Activated naive CD8-positive, alpha-beta T cell (primary cell): ENCODE measurements around the gene ESYT3.

ENCODE experiments used
- H3K27ac Mint-ChIP-seq: one replicate; pipeline ENCODE4 v1.8.0; 2021; ENCODE audit warnings: mixed read lengths
- H3K27me3 Mint-ChIP-seq: one replicate; pipeline ENCODE4 v1.8.0; 2021; ENCODE audit warnings: mixed read lengths
- H3K36me3 Mint-ChIP-seq: one replicate; pipeline ENCODE4 v1.8.0; 2021; ENCODE audit warnings: mixed read lengths
- H3K4me1 Mint-ChIP-seq: one replicate; pipeline ENCODE4 v1.8.0; 2021; ENCODE audit warnings: low read depth, mixed read lengths
- H3K4me3 Mint-ChIP-seq: one replicate; pipeline ENCODE4 v1.8.0; 2021; ENCODE audit warnings: mild to moderate bottlenecking, mixed read lengths
- H3K9me3 Mint-ChIP-seq: one replicate; pipeline ENCODE4 v1.8.0; 2021; ENCODE audit warnings: low read depth, mixed read lengths

The ESYT3 gene

DNA sequence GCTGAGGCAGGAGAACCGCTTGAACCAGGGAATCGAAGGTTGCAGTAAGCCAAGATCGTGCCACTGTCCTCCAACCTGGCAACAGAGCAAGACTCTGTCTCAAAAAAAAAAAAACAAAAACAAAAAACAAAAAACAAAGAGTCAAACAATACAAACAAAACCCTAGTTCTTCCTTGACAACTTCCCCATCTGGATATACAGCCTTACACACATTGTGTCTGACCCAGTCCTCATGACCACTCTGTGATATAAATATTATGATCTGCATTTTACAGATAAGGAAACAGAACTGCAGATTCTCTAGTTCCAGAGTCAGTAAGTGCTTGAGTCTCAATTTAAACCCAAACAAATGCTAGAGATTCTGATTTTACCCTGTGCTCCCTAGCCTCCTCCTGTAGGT lies 4.8 kb upstream of the ESYT3 start:
- Mint-ChIP-seq H3K36me3 (no peaks in the 10 kb centered on the region), H3K9me3 (no peaks in the 10 kb centered on the region), H3K4me3 (no peak overlapping the region), H3K27ac (no peak overlapping the region), H3K27me3 (peaks cover 5% of the 10 kb centered on the region), H3K4me1 (peaks cover 5% of the 10 kb centered on the region)

DNA sequence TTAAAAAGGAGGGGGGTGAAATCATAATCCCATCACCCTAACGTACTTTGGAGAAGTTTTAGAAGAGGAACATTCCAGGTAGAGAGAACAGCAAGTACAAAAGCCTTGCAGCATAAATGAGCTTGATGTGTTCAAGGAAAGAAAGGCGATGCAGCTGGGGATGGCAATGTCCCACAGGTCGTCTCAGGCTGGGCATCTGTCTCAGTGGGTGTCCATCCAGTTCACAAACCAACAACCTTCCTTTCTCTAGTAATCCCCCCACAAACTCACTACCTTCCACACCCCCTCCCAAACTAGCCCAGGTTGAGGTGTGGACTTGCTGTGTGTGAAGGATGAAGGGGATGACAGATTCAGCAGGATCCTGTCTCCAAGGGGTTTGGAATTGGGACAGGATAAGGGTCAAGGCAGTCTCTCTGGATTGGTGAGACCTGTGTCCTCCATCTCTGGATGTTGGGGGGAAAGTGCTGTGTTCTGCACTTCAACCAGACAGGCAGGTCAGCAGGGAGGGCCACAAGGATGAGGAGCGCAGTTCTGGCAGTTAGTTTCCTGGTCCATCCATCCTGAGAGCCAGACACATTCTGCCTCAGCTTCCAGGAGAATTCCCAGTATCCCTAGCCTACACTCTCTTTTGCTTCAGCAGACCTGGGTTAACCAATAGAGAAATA lies 1.7 kb upstream of the ESYT3 start:
- no peaks in the 10 kb centered on the region for H3K9me3 Mint-ChIP-seq
- no peak overlapping the region for H3K27ac Mint-ChIP-seq
- peaks cover 12% of the 10 kb centered on the region for H3K4me1 Mint-ChIP-seq
- H3K27me3 Mint-ChIP-seq = peaks cover 8% of the 10 kb centered on the region
- no peaks in the 10 kb centered on the region for H3K36me3 Mint-ChIP-seq
- H3K4me3 Mint-ChIP-seq = no peak overlapping the region

DNA sequence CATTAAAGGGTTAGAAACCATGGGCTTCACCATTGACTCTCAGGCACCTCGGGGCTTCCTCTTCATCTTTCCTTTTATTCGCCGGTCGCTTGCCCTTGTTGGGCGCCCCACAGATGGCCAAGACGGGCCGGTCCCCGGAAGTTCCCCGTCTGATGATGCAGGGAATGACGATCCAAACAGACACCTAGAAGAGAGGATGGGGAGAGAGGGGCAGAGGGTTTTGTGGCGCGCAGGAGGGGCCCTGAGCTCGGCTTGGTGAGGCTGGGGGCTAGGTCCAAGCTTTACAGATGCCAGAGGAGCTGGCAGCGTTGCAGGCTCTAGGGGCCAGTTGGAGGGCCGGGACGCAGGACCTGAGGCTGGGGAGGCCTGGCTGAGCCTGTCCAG lies 532 bp upstream of the ESYT3 start:
- H3K27me3 Mint-ChIP-seq = peaks cover 8% of the 10 kb centered on the region
- peak overlapping the region; percentile 70 for H3K4me3 Mint-ChIP-seq
- no peak overlapping the region for H3K27ac Mint-ChIP-seq
- H3K9me3 Mint-ChIP-seq = no peaks in the 10 kb centered on the region
- no peaks in the 10 kb centered on the region for H3K36me3 Mint-ChIP-seq
- peaks cover 12% of the 10 kb centered on the region for H3K4me1 Mint-ChIP-seq

DNA sequence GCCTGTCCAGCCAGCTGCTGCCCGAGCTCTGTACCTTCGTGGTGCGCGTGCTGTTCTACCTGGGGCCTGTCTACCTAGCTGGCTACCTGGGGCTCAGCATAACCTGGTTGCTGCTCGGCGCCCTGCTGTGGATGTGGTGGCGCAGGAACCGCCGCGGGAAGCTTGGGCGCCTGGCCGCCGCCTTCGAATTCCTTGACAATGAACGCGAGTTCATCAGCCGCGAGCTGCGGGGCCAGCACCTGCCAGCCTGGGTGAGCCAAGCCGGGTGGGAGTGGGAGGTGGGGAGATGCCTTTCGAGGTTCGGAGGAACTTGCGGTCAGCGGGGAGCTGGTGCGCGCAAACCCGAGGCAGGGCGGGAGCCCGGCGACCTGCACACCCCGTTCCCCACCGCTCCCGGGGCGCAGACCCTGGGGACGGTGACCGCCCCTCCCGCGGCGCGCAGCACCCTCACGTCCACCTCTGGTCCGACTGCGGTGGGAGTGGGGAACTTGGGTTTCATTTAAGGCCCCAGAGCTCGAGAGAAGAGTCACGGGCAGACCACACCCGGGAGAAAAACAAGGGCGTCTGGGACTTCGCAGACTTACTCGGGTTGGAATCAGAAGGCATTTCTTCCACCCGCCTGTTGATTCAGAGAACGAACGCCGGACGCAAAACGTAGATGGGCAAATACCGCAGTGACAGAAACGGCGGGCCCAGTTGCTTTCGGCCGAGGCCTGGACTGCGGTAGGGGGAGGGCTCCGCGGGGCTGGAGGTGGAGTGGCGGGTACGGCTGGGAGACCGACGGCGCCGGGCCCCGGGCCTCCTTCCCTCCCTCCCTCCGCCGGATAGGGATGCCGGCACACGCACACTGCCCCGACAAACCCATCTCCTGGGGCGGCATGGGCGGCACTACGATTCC lies 708 bp downstream of the ESYT3 start:
- peaks cover 8% of the 10 kb centered on the region for H3K27me3 Mint-ChIP-seq
- H3K4me1 Mint-ChIP-seq = peaks cover 12% of the 10 kb centered on the region
- no peaks in the 10 kb centered on the region for H3K9me3 Mint-ChIP-seq
- H3K36me3 Mint-ChIP-seq = no peaks in the 10 kb centered on the region
- peak overlapping the region; percentile 78 for H3K4me3 Mint-ChIP-seq
- no peak overlapping the region for H3K27ac Mint-ChIP-seq

DNA sequence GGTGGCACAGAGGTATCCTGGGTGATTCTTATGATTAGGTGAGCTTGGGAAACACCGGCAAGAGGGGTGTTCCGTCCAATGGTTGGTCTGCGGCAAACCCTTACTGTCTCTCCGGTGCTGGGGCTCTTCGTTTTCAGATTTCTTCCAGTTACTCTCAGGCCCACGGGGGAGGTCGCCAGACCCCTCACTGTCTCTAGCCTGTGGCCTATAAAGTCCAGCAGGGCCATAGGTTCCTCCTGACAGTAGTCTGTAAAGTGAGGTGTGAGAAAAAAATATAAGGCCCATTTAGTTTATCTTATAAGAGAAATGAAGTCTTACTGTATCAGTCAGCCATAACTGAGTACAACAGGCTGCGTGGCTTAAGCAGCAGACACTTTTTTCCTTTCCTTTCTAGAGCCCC lies 1.4 kb downstream of the ESYT3 start:
- Mint-ChIP-seq H3K27ac (no peak overlapping the region), H3K27me3 (peaks cover 8% of the 10 kb centered on the region), H3K36me3 (no peaks in the 10 kb centered on the region), H3K9me3 (no peaks in the 10 kb centered on the region), H3K4me1 (peaks cover 12% of the 10 kb centered on the region), H3K4me3 (peak overlapping the region; percentile 78)

DNA sequence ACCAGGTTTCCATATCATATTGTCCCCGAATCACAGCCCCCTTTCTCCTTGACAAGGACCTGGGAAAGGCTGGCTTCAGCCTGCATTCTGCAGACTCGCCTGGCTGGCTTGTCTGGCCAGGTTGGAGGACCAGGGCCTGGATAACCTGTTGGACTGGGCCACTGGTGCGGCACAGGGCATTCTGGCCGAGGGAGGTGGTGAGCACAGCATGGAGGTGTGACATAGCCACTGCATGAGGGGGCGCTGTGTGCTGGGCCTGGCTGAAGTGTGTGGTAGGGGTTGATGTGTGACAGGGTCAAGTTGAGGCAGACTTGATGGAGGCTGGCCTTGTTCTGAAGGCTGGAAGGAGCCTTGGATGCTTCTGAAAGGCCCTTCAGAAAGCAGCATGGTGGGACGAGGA lies 2.9 kb downstream of the ESYT3 start:
- Mint-ChIP-seq H3K4me3 (no peak overlapping the region), H3K27me3 (peaks cover 6% of the 10 kb centered on the region), H3K27ac (no peak overlapping the region), H3K36me3 (no peaks in the 10 kb centered on the region), H3K9me3 (no peaks in the 10 kb centered on the region), H3K4me1 (peaks cover 12% of the 10 kb centered on the region)

DNA sequence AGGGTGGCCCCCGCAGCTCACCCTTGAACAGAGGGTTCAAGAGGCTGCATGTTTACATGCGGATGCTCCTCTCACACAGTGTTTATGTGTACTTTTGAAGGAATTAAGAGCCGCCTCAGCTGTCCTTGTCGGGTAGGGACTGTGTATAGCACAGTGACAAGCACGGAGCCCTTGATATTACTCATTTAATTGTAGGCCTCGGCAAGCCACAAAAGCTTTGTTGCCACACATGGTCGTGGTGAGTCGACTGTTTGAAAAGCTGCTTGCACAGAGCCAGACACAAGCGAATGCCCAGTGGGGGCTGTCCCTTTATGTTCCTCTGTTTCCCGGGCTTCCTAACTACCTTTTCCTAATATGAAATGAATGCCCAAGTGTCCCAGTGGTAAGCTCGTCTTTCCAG lies 4.5 kb downstream of the ESYT3 start:
- no peak overlapping the region for H3K27ac Mint-ChIP-seq
- peaks cover 3% of the 10 kb centered on the region for H3K27me3 Mint-ChIP-seq
- H3K4me1 Mint-ChIP-seq = peaks cover 8% of the 10 kb centered on the region
- no peaks in the 10 kb centered on the region for H3K36me3 Mint-ChIP-seq
- no peak overlapping the region for H3K4me3 Mint-ChIP-seq
- no peaks in the 10 kb centered on the region for H3K9me3 Mint-ChIP-seq

DNA sequence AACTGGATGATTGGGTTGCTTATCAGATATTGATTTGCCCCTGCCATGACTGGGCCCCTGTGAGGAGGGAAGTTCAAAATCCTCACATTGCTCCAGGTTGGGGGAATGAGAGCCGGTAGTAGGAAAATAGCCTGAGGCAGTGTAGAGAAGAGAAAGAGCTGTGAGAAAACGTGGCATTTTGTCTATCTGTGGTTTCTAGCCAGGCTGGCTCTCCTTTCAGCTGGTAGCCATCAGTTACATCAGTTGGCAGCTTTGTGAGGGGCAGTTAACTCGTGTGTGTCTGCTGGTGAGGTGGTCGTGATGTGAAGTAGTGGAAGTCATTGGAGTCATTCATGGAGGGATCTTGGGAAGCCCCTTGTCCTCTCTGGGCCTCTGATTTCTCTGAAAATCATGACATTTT lies 5.2 kb downstream of the ESYT3 start:
- Mint-ChIP-seq H3K27me3 (peaks cover 3% of the 10 kb centered on the region), H3K4me1 (peaks cover 7% of the 10 kb centered on the region), H3K4me3 (no peak overlapping the region), H3K27ac (no peak overlapping the region), H3K9me3 (no peaks in the 10 kb centered on the region), H3K36me3 (no peaks in the 10 kb centered on the region)

DNA sequence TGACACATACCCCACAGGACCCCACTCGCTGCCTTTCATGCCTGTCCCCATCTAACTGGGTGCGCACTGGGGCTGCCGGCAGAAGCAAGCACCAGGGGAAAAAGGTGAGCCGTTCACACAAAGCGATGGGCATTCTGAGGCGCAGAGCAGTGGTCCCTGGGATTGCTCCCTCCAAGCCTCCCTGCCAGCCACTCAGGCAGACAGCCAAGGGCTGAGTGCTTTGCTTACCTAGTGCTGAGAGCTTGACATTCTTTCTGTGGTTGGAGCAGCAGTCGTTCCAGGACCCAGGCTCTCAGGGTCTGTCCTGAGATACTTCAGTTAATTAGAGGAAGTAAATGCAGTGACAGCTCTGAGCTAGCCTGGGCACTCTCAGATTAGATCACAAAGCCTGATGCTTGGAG lies 5.7 kb downstream of the ESYT3 start:
- Mint-ChIP-seq H3K36me3 (no peaks in the 10 kb centered on the region), H3K4me3 (no peak overlapping the region), H3K4me1 (peaks cover 7% of the 10 kb centered on the region), H3K27ac (no peak overlapping the region), H3K27me3 (peaks cover 3% of the 10 kb centered on the region), H3K9me3 (no peaks in the 10 kb centered on the region)

DNA sequence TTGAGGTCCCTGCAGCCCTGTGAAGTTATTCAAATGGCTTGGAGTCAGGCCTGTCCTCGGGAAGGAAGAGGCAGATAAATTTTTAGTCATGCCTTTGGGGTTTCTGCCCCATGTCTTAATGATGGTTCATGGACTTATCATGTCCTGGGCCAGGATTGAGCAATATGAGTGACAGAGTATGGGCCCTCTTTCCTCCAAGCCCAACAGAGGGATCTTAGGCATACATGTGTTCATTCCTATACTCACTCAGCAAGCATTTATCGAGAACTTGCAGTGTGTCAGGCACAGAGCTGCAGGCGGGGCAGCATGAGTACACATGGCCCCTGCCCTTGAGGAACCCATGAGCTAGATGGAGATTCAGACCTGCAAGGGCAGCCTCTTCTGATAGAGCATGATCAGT lies 6.2 kb downstream of the ESYT3 start:
- no peaks in the 10 kb centered on the region for H3K36me3 Mint-ChIP-seq
- H3K4me3 Mint-ChIP-seq = no peak overlapping the region
- H3K27ac Mint-ChIP-seq = no peak overlapping the region
- peaks cover 4% of the 10 kb centered on the region for H3K4me1 Mint-ChIP-seq
- no peaks in the 10 kb centered on the region for H3K9me3 Mint-ChIP-seq
- H3K27me3 Mint-ChIP-seq = peaks cover 3% of the 10 kb centered on the region

DNA sequence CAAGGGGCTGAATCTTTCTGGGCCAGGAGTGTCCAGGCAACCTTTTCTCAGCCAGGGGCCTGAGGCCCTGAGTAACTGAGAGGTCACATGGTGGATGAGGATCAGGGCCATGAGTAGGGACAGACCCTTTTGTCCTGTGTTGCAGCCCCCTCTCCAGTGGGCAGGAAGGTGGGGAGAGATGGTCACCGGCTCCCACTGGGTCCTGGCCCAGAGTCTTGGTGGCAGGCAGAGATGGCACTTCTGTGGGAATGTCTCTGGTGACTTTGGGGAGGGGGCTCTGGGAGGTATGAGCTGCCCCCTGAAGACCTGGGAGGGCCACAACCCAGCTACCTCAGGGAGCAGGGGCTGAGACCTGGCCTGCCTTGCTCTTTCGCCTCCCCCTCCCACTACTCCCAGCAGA lies 6.8 kb downstream of the ESYT3 start:
- H3K27me3 Mint-ChIP-seq = peaks cover 1% of the 10 kb centered on the region
- no peaks in the 10 kb centered on the region for H3K9me3 Mint-ChIP-seq
- no peak overlapping the region for H3K4me3 Mint-ChIP-seq
- H3K36me3 Mint-ChIP-seq = no peaks in the 10 kb centered on the region
- no peak overlapping the region for H3K27ac Mint-ChIP-seq
- H3K4me1 Mint-ChIP-seq = no peaks in the 10 kb centered on the region

DNA sequence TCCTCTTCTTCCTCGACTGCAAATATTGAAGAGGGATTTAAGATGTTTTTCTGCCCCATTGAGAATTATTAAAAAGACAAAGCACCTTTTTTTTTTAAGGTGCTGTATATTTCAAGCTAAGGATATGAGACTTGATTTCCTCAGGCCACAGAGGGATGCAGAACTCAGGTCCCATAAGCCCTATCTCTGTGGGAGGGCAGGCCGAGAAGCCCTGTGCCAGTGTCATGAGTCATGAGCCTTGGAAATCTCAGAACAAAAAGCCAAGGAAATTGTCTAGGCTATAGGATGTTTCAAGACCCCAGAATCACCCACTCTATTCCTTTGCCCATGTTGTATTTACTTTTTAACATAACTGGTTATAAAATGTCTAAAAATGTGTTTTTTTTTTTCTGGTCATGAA lies 7.3 kb downstream of the ESYT3 start:
- Mint-ChIP-seq H3K4me3 (no peak overlapping the region), H3K27me3 (no peaks in the 10 kb centered on the region), H3K27ac (no peak overlapping the region), H3K36me3 (no peaks in the 10 kb centered on the region), H3K9me3 (no peaks in the 10 kb centered on the region), H3K4me1 (no peaks in the 10 kb centered on the region)

DNA sequence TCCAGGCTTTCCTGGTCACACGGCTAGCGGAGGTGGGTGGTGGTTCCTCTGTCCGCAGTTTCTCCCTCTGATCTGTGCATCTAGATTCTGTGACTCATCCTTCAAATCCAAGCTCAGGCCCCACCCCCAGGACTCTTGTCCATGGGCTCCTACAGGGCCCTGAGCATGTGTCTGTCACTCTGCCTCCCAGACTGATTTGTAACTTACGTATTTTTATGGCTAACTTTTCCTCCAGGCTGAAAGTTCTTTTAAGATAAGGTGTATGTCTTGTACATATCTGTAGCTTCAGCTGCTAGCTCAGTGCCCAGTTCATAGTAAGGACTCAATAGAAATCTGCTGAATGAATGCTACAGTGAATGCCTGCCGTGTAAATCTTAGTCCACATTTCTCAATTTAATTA lies 8.0 kb downstream of the ESYT3 start:
- no peak overlapping the region for H3K27ac Mint-ChIP-seq
- H3K36me3 Mint-ChIP-seq = no peaks in the 10 kb centered on the region
- no peaks in the 10 kb centered on the region for H3K9me3 Mint-ChIP-seq
- no peaks in the 10 kb centered on the region for H3K27me3 Mint-ChIP-seq
- H3K4me1 Mint-ChIP-seq = no peaks in the 10 kb centered on the region
- no peak overlapping the region for H3K4me3 Mint-ChIP-seq

DNA sequence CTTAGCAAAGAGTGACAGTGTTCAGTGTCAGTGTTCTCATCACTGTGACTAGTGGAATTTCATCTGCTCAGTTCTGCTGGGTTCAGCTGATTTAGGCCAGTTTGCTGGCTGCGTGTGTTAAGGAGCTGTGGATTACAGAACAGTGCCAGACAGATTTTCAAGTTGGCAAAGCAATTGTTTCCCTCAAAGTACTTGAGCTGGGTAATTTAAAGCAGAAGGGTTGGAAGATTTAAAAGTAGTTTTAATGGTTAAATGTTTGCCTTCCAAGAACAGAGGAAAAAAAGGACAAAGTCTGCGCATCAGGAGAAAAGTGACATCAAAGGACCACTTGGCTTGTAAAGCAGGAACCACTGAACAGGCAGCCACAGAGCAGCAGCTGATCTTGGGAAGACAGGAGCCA lies 8.7 kb downstream of the ESYT3 start:
- Mint-ChIP-seq H3K4me3 (no peak overlapping the region), H3K9me3 (no peaks in the 10 kb centered on the region), H3K4me1 (no peaks in the 10 kb centered on the region), H3K27ac (no peak overlapping the region), H3K27me3 (no peaks in the 10 kb centered on the region), H3K36me3 (no peaks in the 10 kb centered on the region)

DNA sequence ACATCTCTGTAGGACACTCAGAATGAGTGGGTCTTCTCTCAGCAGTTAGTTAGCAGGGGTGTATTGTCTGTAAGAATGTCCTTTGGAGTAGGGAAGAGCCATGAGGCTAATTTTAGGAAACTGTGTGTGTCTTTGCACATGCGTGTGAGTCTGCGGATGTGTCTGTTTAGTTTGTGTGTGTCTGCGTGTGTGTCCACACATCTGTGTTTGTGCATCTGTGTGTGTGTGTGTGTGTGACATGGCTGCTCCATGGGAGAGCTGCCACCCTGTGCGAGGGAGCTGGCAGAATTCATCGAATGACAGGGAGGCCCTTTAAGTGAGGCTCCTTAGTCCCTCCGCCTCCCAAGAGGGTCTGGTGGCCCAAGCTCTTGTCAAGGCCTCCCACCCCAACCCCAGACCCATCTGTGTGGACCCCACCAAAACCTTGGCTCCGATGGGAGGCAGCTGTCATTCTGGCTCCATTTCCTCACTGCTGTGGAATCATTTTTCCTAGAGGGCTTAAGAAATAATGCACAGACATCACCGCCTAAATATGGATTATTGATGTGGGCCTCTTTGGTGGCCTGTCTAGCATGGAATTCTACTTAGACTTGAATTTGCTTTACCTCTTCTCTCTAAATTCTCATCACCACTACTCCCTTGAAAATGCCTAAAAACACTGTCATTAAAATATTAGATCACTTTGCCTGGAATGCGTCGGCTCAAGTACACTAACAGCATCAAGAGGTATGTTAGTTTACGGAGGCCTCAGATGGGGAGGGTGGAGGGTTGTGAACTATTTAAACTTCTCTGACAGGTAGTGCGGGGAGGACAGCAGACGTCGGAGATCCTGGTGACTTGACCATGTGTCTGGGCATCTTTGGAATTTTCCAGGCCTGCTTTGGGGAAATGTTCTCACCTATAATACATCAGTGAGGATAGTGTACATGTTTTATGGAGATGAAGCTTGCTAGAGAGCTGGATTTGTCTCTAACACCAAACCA lies 9.4 kb downstream of the ESYT3 start:
- Mint-ChIP-seq H3K9me3 (no peaks in the 10 kb centered on the region), H3K27ac (no peak overlapping the region), H3K4me1 (no peaks in the 10 kb centered on the region), H3K36me3 (no peaks in the 10 kb centered on the region), H3K27me3 (no peaks in the 10 kb centered on the region), H3K4me3 (no peak overlapping the region)
